Esophagus muscularis mucosa (tissue), 4 donors: ENCODE data around the gene GINS1. TPM values are rescaled to one million over a fixed set of nuclear protein-coding genes. Genes with fewer than 3 reads are reported as not detected.

Source experiments
- DNase-seq: peaks from one replicate; pipeline ENCODE4 v3.0.0-alpha.2; 2017; ENCODE audit errors: extremely low spot score
- H3K27ac ChIP-seq, 4 donors: fragments of 200-600 bp; sonication (generic); replicated peaks in 1 of 4; 1 replicate in 3 of 4; 2 replicates in 1 of 4; pipeline ENCODE4 v1.5.1; 2016 to 2019; ENCODE audit warnings: mild to moderate bottlenecking in 1 of 4
- H3K27me3 ChIP-seq, 4 donors: fragments of 200-600 bp; sonication (generic); one replicate each; pipeline versions ENCODE4 v1.5.1 to v1.6.0; 2016 to 2019
- H3K36me3 ChIP-seq, 4 donors: fragments of 200-600 bp; sonication (generic); one replicate each; pipeline ENCODE4 v1.5.1; 2016 to 2019
- H3K4me1 ChIP-seq, 4 donors: fragments of 200-600 bp; sonication (generic); one replicate each; pipeline ENCODE4 v1.5.1; 2016 to 2019
- H3K4me3 ChIP-seq, 4 donors: fragments of 200-600 bp; sonication (generic); 1 replicate in 2 of 4; 2 replicates in 2 of 4; pipeline ENCODE4 v1.5.1; 2016 to 2019; ENCODE audit warnings: mild to moderate bottlenecking in 4 of 4, moderate library complexity in 1 of 4
- H3K9me3 ChIP-seq, 4 donors: fragments of 200-600 bp; sonication (generic); 1 replicate in 3 of 4; 2 replicates in 1 of 4; pipeline ENCODE4 v1.5.1; 2016 to 2019
- EP300 ChIP-seq: sonication (generic); formaldehyde crosslinking; IDR thresholded peaks from one replicate; pipeline ENCODE4 v1.6.1; 2017; ENCODE audit warnings: antibody characterized with exemption
- POLR2A ChIP-seq: fragments of 450-650 bp; IDR thresholded peaks from one replicate; pipeline ENCODE4 v1.6.1; 2017; ENCODE audit warnings: antibody characterized with exemption, moderate library complexity, mild to moderate bottlenecking, low read depth
- POLR2AphosphoS5 ChIP-seq, 2 donors: sonication (generic); formaldehyde crosslinking; IDR thresholded peaks; one replicate each; pipeline ENCODE4 v1.6.1; 2017; ENCODE audit warnings: antibody characterized with exemption in 2 of 2
- WGBS: methylation state at CpG from one replicate; pipeline ENCODE4 v1.1.5; 2018; 5-methylcytosine and 5-hydroxymethylcytosine counted together
- intact Hi-C: fragments of 100-400 bp; cut with DNase I; formaldehyde crosslinking; loops from one replicate; pipeline ENCODE4 v1.15.1; 2023
- total RNA-seq, 4 donors: library from RNA; depleted of rRNA; stranded (reverse); fragments of >200 nt; gene quantifications; one replicate each; pipeline versions ENCODE4 v1.1.0 to v1.2.1, GENCODE V29; 2016
- TF ChIP-seq, protein P1 (sequence below), 3 experiments: fragments of 200-600 bp in 2 of 3; fragments of 450-650 bp in 1 of 3; sonication (generic) in 2 of 3; IDR thresholded peaks; one replicate each; pipeline ENCODE4 v1.5.1; 2017 to 2019; ENCODE audit warnings: antibody characterized with exemption in 3 of 3, mild to moderate bottlenecking in 2 of 3, moderate library complexity in 1 of 3

The GINS1 gene
- total RNA-seq, 4 donors from 2014 or later, result 0.33 to 0.63 (median 0.47) TPM

DNA sequence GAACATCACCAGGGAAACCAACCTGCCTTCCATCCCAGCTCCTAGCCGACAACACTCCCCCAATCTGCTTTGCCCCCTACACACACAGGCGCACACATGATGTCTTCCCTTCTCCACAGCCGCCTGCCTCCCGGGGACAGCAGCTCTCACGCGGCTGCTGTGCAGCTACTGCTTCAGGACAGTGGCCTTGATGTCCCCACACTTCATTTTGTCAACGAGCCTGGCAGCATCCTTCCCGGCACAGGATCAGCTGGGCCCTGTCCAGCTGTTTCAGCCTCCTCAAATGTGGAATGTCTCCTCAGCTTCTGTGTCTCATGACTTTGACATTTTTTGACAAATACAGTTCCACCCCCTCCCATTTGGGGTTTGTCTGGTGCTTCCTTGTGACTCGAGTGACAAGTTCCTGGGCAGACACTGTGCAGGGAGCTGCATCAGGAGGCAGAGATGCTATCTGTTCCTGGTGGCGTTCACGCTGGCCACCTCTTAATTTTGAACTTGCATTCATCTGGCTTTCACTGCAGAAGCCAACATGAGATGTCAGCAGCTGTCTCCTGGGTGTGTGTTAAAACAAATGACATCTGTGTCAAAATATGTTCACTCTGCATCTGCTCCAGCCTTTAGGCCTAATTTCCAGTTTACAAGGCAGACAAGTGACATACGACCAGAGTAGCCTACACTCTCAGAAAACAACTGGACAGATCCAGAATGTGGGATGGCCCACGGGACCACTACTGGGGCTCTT is 57.2 kb downstream of the GINS1 start:
- no peak for DNase-seq
- H3K36me3 ChIP-seq, result peaks cover 3 to 85% (median 25%) of the 10 kb centered on the region in 4 donors

DNA sequence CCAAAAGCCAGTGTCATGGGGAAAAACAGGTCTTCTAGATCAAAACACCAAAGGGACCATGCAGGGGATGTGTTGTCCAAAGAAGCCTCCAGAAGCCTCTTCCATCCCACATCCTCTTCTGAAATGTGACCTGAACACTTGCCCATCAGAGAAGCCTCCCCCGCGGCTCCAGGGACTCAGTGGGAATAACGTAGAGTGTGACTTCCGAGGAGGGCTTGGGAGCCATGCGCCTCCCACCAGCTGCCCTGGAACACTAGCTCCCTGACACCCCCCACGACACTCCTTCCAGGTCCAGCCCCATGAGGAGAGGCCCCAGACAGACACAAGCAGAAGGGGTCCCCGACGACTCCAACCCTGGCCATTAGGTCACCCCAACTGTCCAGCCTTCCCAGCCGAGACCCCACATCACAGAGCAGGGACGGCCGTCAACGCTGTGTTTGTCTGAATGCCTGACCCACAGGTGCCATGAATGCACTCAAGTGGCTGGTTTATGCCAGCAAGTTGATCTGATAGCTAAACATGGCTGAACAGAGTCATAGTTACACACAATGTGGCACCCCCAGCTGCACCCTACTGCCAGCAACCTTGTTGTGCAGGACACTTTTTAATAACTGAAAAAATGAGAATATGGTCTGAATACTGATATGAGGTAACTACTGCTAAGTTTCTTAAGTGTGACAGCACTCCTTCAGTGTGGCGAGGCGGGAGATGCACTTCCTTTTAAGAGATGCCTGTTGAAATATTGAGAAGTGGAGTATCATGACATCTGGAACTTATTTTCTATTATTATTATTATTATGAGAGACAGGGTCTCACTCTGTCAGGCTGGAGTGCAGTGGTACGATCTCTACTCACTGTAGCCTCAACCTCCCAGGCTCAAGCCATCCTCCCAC is 58.0 kb downstream of the GINS1 start:
- WGBS, result 94% methylated on average over 9 of the region's 15 CpGs
- TF ChIP-seq, protein P1, sequence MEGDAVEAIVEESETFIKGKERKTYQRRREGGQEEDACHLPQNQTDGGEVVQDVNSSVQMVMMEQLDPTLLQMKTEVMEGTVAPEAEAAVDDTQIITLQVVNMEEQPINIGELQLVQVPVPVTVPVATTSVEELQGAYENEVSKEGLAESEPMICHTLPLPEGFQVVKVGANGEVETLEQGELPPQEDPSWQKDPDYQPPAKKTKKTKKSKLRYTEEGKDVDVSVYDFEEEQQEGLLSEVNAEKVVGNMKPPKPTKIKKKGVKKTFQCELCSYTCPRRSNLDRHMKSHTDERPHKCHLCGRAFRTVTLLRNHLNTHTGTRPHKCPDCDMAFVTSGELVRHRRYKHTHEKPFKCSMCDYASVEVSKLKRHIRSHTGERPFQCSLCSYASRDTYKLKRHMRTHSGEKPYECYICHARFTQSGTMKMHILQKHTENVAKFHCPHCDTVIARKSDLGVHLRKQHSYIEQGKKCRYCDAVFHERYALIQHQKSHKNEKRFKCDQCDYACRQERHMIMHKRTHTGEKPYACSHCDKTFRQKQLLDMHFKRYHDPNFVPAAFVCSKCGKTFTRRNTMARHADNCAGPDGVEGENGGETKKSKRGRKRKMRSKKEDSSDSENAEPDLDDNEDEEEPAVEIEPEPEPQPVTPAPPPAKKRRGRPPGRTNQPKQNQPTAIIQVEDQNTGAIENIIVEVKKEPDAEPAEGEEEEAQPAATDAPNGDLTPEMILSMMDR (IDR thresholded peaks at IDR 0.05), result no peak
- TF ChIP-seq POLR2AphosphoS5 (IDR thresholded peaks at IDR 0.05) (no peak), POLR2A (no peak), EP300 (no peak)
- Histone ChIP-seq H3K4me1 (no peaks in the 10 kb centered on the region), H3K36me3 (peaks cover 3 to 90% (median 28%) of the 10 kb centered on the region in 4 donors), H3K4me3 (no peak overlapping the region), H3K27me3 (no peaks in the 10 kb centered on the region), H3K27ac (no peak overlapping the region), H3K9me3 (no peaks in the 10 kb centered on the region)
- intact Hi-C loops, result no loop called here
- no peak for DNase-seq

More for the DNA sequence above, 57.2 kb downstream of the GINS1 start:
- TF ChIP-seq, protein P1 (IDR thresholded peaks at IDR 0.05), result no peak
- TF ChIP-seq POLR2A (no peak), EP300 (no peak), POLR2AphosphoS5 (IDR thresholded peaks at IDR 0.05) (no peak)
- H3K4me3 ChIP-seq, result no peak overlapping the region
- no peaks in the 10 kb centered on the region for H3K9me3 ChIP-seq
- intact Hi-C loops, result no loop called here
- H3K27me3 ChIP-seq, result no peaks in the 10 kb centered on the region
- no peaks in the 10 kb centered on the region for H3K4me1 ChIP-seq
- no peak overlapping the region for H3K27ac ChIP-seq
- 86% methylated on average over 12 of the region's 13 CpGs for WGBS

DNA sequence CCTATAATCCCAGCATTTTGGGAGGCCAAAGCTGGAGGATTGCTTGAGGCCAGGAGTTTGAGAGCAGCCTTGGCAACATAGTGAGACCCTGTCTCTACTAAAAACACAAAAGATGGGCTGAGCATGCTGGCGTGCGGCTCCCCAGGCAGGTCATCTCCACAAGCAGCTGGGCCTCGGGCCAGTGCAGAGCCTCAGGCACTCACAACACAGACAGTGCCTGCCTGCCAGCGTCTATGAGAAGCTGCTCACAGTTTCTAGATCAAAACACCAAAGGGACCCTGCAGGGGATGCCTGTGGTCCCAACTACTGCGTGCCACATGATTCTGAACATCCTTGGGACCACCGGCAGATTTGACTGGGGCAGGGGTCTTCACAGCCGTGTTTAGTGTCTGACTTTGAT is 59.4 kb downstream of the GINS1 start:
- Histone ChIP-seq H3K27ac (no peak overlapping the region), H3K4me3 (no peak overlapping the region), H3K27me3 (no peaks in the 10 kb centered on the region), H3K9me3 (no peaks in the 10 kb centered on the region), H3K4me1 (no peaks in the 10 kb centered on the region), H3K36me3 (peaks cover 3 to 81% (median 21%) of the 10 kb centered on the region in 4 donors)
- intact Hi-C loops, result no loop called here
- no peak for TF ChIP-seq POLR2A
- no peak for TF ChIP-seq POLR2AphosphoS5 (IDR thresholded peaks at IDR 0.05)
- TF ChIP-seq EP300, result no peak
- TF ChIP-seq, protein P1 (IDR thresholded peaks at IDR 0.05), result no peak
- 81% methylated on average over 7 of the region's 7 CpGs for WGBS
- DNase-seq, result no peak

DNA sequence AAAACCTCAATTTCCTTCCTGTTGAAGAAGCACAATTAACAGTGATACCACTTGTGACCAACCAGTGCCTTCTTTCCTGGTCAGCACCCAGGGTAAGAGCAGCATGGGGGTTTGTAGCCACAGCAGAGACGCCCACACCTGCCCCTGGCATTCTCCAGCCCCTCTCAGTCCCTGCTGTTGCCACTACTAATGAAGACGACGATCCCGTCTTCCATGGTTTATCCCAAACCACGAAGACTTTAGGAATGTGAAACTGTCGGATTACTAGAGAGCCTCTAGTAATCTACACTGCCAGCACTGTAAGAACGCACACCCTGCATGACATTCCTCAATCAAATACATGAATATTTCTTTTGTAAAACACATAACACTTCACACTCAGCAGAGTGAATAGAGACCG is 60.0 kb downstream of the GINS1 start:
- no peaks in the 10 kb centered on the region for H3K9me3 ChIP-seq
- TF ChIP-seq POLR2A (no peak), EP300 (no peak), POLR2AphosphoS5 (IDR thresholded peaks at IDR 0.05) (no peak)
- TF ChIP-seq, protein P1 (IDR thresholded peaks at IDR 0.05), result no peak
- H3K4me3 ChIP-seq, result no peak overlapping the region
- peaks cover 3 to 76% (median 19%) of the 10 kb centered on the region in 4 donors for H3K36me3 ChIP-seq
- H3K27ac ChIP-seq, result no peak overlapping the region
- H3K4me1 ChIP-seq, result no peaks in the 10 kb centered on the region
- intact Hi-C loops, result no loop called here
- DNase-seq, result no peak
- 91% methylated on average over 8 of the region's 8 CpGs for WGBS
- H3K27me3 ChIP-seq, result no peaks in the 10 kb centered on the region
